GM12865 (cell line): ENCODE results near the gene CLIC1.

ENCODE experiments used
- DNase-seq: peaks from one replicate; pipeline ENCODE4 v3.0.0; 2010; ENCODE audit warnings: low read depth
- H3K4me3 ChIP-seq: 2 replicates; pipeline ENCODE4 v1.5.1; 2011; ENCODE audit warnings: mild to moderate bottlenecking, low read depth, low read length, control low read depth
- TF ChIP-seq, protein P1 (sequence below): IDR thresholded peaks from 2 replicates; pipeline ENCODE4 v1.5.1; 2011; ENCODE audit warnings: low read length, control low read depth, low read depth, inconsistent platforms; ENCODE audit not compliant: insufficient read depth; ENCODE audit errors: missing control alignments

CLIC1 gene

DNA sequence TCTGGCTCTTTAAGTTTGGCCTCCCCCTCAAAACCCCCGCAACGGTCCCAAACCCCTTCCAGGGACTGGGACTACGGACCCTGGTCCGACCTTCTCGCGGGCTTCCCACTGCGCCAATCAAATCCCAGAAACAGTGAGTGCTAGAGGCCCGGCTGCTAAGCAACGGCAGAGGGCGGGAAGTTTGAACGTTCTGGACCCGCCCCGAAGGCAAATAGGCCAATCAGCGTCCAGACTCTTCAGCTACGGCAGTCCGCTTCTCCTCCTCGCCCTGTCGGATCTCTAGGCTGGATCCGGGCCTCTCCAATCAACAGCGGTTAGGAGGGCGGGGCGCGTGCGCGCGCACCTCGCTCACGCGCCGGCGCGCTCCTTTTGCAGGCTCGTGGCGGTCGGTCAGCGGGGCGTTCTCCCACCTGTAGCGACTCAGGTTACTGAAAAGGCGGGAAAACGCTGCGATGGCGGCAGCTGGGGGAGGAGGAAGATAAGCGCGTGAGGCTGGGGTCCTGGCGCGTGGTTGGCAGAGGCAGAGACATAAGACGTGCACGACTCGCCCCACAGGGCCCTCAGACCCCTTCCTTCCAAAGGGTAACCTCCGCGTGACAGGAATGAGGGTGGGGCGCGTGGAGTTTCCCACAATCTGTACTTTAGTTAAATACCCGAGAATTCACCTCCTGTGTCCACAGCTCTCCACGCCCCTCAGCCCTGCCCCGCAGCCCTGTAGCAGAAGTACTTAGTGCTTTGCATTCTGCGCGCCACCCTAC, 3.5 kb upstream of the CLIC1 start, which contains the start of gene MSH5:
MSH5 (plus strand) TSS at position 367 of the 758 bp plus-strand sequence. CDS start 462 bp downstream, outside the sequence.
- TF ChIP-seq, protein P1, sequence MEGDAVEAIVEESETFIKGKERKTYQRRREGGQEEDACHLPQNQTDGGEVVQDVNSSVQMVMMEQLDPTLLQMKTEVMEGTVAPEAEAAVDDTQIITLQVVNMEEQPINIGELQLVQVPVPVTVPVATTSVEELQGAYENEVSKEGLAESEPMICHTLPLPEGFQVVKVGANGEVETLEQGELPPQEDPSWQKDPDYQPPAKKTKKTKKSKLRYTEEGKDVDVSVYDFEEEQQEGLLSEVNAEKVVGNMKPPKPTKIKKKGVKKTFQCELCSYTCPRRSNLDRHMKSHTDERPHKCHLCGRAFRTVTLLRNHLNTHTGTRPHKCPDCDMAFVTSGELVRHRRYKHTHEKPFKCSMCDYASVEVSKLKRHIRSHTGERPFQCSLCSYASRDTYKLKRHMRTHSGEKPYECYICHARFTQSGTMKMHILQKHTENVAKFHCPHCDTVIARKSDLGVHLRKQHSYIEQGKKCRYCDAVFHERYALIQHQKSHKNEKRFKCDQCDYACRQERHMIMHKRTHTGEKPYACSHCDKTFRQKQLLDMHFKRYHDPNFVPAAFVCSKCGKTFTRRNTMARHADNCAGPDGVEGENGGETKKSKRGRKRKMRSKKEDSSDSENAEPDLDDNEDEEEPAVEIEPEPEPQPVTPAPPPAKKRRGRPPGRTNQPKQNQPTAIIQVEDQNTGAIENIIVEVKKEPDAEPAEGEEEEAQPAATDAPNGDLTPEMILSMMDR: no peak
- peak; percentile 99 for DNase-seq
- H3K4me3 ChIP-seq: peak within 1 kb of the TSS; percentile 90

DNA sequence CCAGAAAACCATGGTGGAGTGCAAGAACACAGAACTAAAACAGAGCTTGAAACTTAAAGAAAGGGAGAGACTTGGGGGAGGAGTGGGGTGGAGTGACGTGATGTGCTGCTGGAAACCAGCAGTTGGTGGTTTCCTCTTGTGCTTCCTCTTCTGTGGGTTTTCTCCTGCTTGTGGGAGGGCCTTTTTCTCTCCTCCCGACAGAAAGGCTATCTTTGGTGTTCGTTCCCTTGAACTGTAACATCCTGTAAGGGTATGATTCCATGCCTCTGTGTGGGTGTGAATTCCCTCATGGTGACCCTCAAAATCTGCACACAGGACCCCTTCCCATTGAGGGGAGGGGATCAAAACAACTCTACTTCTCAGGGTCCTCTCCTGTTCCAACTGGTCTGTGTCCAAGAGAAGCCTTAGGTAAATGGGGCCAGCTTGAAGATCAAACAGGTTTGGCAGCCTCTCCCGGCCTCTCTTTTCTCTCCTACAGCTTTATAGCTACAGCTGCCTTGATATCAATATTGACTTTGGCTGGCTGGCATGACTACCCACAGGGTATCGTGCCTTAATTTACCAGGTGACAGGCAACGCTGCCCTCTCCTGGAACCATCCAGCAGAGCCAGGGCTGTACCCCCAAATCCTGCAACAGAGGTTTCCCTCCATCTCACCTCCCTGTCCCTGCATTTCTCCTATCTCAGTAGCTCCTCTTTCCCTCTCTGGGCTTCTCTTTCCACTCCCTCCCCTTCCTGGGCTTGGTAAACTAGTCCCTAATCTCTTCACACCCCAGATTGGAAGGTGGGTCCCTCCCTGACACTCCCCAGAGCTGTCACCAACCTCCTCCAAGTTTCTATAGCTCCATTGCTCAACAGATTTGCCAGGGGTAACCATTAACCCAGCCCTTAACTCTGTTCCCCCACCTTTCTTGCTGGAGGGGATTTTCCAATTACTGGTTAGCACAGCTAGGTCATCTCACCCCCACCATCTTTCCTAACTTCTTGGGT, 2.0 kb upstream of the CLIC1 start:
- TF ChIP-seq, protein P1: no peak
- peak; percentile 90 for DNase-seq
- peak overlapping the region; percentile 56 for H3K4me3 ChIP-seq

- H3K4me3 ChIP-seq: peak overlapping the region; percentile 36
- peak; percentile 50 for DNase-seq
Observed at GRCh38 chr6:31737315-31737990, 1.1 kb upstream of the CLIC1 start.

DNA sequence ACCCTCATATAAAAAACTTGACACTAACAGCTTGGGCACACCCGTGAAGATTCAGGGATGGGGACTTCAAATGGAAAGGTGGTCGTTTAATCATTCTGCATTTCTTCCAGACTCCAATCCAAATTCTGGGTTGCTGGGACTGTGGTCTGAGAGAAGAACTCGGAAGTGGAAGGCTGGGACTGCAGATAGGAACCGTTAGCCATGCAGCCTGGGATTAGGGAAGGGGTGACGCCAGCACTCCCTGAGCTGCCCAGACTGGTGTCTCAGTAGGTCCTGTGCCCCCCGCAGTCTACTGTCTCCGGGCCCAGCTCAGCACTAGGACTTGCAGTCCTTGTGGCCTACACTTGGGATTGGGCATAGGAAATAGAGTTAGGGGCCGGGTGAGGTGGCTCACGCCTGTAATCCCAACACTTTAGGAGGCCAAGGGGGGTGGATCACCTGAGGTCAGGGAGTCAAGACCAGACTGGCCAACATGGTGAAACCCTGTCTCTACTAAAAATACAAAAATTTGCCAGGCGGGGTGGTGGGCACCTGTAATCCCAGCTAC, 511 bp upstream of the CLIC1 start:
- H3K4me3 ChIP-seq: peak overlapping the region; percentile 97
- no peak for DNase-seq
- TF ChIP-seq, protein P1: no peak

More at GRCh38 chr6:31737315-31737990, 1.1 kb upstream of the CLIC1 start:
- TF ChIP-seq, protein P1: no peak

DNA sequence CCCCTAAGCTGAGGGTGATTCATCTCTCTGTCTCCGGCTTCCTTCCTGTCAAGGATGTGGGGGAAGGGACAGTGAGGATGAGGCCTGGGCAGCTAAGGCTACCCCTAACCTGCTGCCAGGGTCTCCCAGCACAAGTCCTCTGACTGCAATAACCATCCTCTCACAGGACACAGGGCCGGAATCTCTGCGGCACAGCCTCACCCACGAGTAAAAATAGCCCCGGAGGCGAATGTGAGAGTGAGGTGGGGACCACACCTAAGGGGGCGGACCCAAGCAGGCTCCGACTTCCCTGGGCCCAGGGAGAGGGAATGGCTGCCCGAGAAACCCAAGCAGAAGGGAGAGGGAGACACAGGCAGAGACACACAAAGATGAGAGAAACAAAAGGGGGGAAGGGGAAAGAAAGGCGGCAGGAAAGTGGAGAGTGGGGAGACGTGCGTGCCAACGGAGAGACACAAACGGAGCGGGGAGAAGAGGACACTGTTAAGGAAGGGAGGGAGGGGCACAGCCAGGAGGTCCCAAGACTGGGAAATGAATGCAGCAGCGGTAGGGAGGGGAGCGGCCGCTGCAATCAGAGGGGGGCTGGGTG, 1.4 kb downstream of the CLIC1 start:
- peak overlapping the region; percentile 97 for H3K4me3 ChIP-seq
- peak; percentile 88 for DNase-seq

More for the DNA sequence above, 1.4 kb downstream of the CLIC1 start:
- TF ChIP-seq, protein P1: no peak
